HUES48 (cell line): Measurements from ENCODE around the gene CDK11B.
"Not testable (repeated sequence)": the region's sequence is repeated elsewhere in the genome, so short reads cannot be mapped to it uniquely, and the experiment has no call there.

Experiments used
- H3K27ac ChIP-seq: one replicate; pipeline ENCODE4 v1.7.0; 2013; ENCODE audit warnings: low read depth, low read length, inconsistent platforms
- H3K27me3 ChIP-seq: 2 replicates; pipeline ENCODE4 v1.6.1; 2013; ENCODE audit warnings: mild to moderate bottlenecking, low read length; ENCODE audit not compliant: control insufficient read depth, insufficient read depth
- H3K36me3 ChIP-seq: 2 replicates; pipeline ENCODE4 v1.6.1; 2013; ENCODE audit warnings: low read length; ENCODE audit not compliant: control insufficient read depth, insufficient read depth
- H3K4me1 ChIP-seq: 2 replicates; pipeline ENCODE4 v1.6.1; 2013; ENCODE audit warnings: mild to moderate bottlenecking, low read length; ENCODE audit not compliant: control insufficient read depth, insufficient read depth
- H3K4me3 ChIP-seq: 2 replicates; pipeline ENCODE4 v1.5.1; 2013; ENCODE audit warnings: mild to moderate bottlenecking, low read depth, low read length
- H3K9ac ChIP-seq: 2 replicates; pipeline ENCODE4 v1.6.1; 2013; ENCODE audit warnings: mild to moderate bottlenecking, low read depth, low read length, moderate library complexity
- H3K9me3 ChIP-seq: 2 replicates; pipeline ENCODE4 v1.6.1; 2013; ENCODE audit warnings: low read length; ENCODE audit not compliant: control insufficient read depth, insufficient read depth

The CDK11B gene

GRCh38 chr1:1669468-1670440, 10.9 kb upstream of the CDK11B start:
- H3K27ac ChIP-seq, result no peak overlapping the region
- no peaks in the 10 kb centered on the region for H3K4me1 ChIP-seq
- no peak overlapping the region for H3K4me3 ChIP-seq
- H3K27me3 ChIP-seq, result no peaks in the 10 kb centered on the region
- no peak overlapping the region for H3K9ac ChIP-seq
- H3K9me3 ChIP-seq, result no peaks in the 10 kb centered on the region
- peaks cover 61% of the 10 kb centered on the region for H3K36me3 ChIP-seq

GRCh38 chr1:1666526-1666925, 7.7 kb upstream of the CDK11B start:
- Histone ChIP-seq H3K9me3 (no peaks in the 10 kb centered on the region), H3K27ac (no peak overlapping the region), H3K27me3 (no peaks in the 10 kb centered on the region), H3K4me3 (no peak overlapping the region), H3K9ac (no peak overlapping the region), H3K36me3 (peaks cover 51% of the 10 kb centered on the region), H3K4me1 (no peaks in the 10 kb centered on the region)

- H3K27me3 ChIP-seq, result no peaks in the 10 kb centered on the region
- no peak overlapping the region for H3K9ac ChIP-seq
- no peaks in the 10 kb centered on the region for H3K9me3 ChIP-seq
- H3K4me1 ChIP-seq, result no peaks in the 10 kb centered on the region
- H3K4me3 ChIP-seq, result no peak overlapping the region
- H3K27ac ChIP-seq, result no peak overlapping the region
- peaks cover 44% of the 10 kb centered on the region for H3K36me3 ChIP-seq
Observed at GRCh38 chr1:1665815-1666251, 7.0 kb upstream of the CDK11B start.

- H3K27ac ChIP-seq, result no peak overlapping the region
- H3K9ac ChIP-seq, result no peak overlapping the region
- no peak overlapping the region for H3K4me3 ChIP-seq
- H3K27me3 ChIP-seq, result no peaks in the 10 kb centered on the region
- H3K9me3 ChIP-seq, result no peaks in the 10 kb centered on the region
- no peaks in the 10 kb centered on the region for H3K4me1 ChIP-seq
- peaks cover 42% of the 10 kb centered on the region for H3K36me3 ChIP-seq
Observed at GRCh38 chr1:1664941-1665814, 6.4 kb upstream of the CDK11B start.

GRCh38 chr1:1664318-1664717, 5.5 kb upstream of the CDK11B start:
- H3K36me3 ChIP-seq, result peaks cover 34% of the 10 kb centered on the region
- not testable (repeated sequence) for H3K9me3 ChIP-seq, H3K9ac ChIP-seq, H3K27me3 ChIP-seq, H3K27ac ChIP-seq, H3K4me3 ChIP-seq, H3K4me1 ChIP-seq

- peaks cover 24% of the 10 kb centered on the region for H3K36me3 ChIP-seq
- H3K27ac ChIP-seq, H3K9me3 ChIP-seq, H3K4me1 ChIP-seq, H3K4me3 ChIP-seq, H3K9ac ChIP-seq, H3K27me3 ChIP-seq: not testable (repeated sequence)
Observed at GRCh38 chr1:1662830-1663560, 4.2 kb upstream of the CDK11B start.

GRCh38 chr1:1662392-1662791, 3.6 kb upstream of the CDK11B start:
- not testable (repeated sequence) for H3K9ac ChIP-seq, H3K4me3 ChIP-seq, H3K9me3 ChIP-seq, H3K27me3 ChIP-seq, H3K4me1 ChIP-seq, H3K27ac ChIP-seq
- peaks cover 21% of the 10 kb centered on the region for H3K36me3 ChIP-seq

- peaks cover 55% of the 10 kb centered on the region for H3K36me3 ChIP-seq
- H3K27ac ChIP-seq, result not testable (repeated sequence)
Observed at GRCh38 chr1:1648265-1648664, 10.5 kb downstream of the CDK11B start.

GRCh38 chr1:1647567-1648241, 11.1 kb downstream of the CDK11B start:
- not testable (repeated sequence) for H3K9me3 ChIP-seq, H3K4me1 ChIP-seq, H3K27ac ChIP-seq, H3K9ac ChIP-seq, H3K27me3 ChIP-seq, H3K4me3 ChIP-seq
- H3K36me3 ChIP-seq, result peaks cover 54% of the 10 kb centered on the region

More at GRCh38 chr1:1648265-1648664, 10.5 kb downstream of the CDK11B start:
- H3K4me1 ChIP-seq, H3K9ac ChIP-seq, H3K9me3 ChIP-seq, H3K27me3 ChIP-seq, H3K4me3 ChIP-seq: not testable (repeated sequence)

GRCh38 chr1:1646326-1646725, 12.5 kb downstream of the CDK11B start:
- not testable (repeated sequence) for H3K9me3 ChIP-seq, H3K27me3 ChIP-seq, H3K9ac ChIP-seq, H3K27ac ChIP-seq, H3K4me1 ChIP-seq, H3K4me3 ChIP-seq
- H3K36me3 ChIP-seq, result peaks cover 41% of the 10 kb centered on the region
